Liver (tissue), 9 donors: Measurements from ENCODE around the gene TRUB1. TPM values are rescaled to one million over a fixed set of nuclear protein-coding genes. Genes with fewer than 3 reads are reported as not detected.

ENCODE experiments used
- DNase-seq: peaks from one replicate; pipeline ENCODE4 v3.0.0-alpha.2; 2017; ENCODE audit warnings: low spot score
- H3K27ac ChIP-seq, 2 donors: one replicate each; pipeline ENCODE4 v1.7.0; 2013; ENCODE audit warnings: inconsistent platforms in 2 of 2, low read length in 2 of 2, control low read depth in 1 of 2, low read depth in 1 of 2, mild to moderate bottlenecking in 1 of 2
- H3K27me3 ChIP-seq, 4 donors: one replicate each; pipeline versions ENCODE4 v1.6.1 to v1.7.0; 2013; ENCODE audit warnings: low read length in 3 of 4, inconsistent platforms in 1 of 4, mild to moderate bottlenecking in 1 of 4, moderate library complexity in 1 of 4; ENCODE audit not compliant: control insufficient read depth in 4 of 4, insufficient read depth in 4 of 4
- H3K36me3 ChIP-seq, 4 donors: one replicate each; pipeline versions ENCODE4 v1.6.1 to v1.7.0; 2013; ENCODE audit warnings: low read length in 3 of 4, mild to moderate bottlenecking in 3 of 4, low read depth in 1 of 4, moderate library complexity in 1 of 4; ENCODE audit not compliant: control insufficient read depth in 4 of 4, insufficient read depth in 3 of 4
- H3K4me1 ChIP-seq, 4 donors: one replicate each; pipeline versions ENCODE4 v1.6.1 to v1.7.0; 2013; ENCODE audit warnings: low read length in 3 of 4, mild to moderate bottlenecking in 3 of 4, moderate library complexity in 1 of 4; ENCODE audit not compliant: control insufficient read depth in 4 of 4, insufficient read depth in 4 of 4
- H3K4me3 ChIP-seq, 3 donors: one replicate each; pipeline versions ENCODE4 v1.6.1 to v1.7.0; 2013; ENCODE audit warnings: low read length in 3 of 3, control low read depth in 1 of 3, low read depth in 1 of 3, mild to moderate bottlenecking in 1 of 3
- H3K9ac ChIP-seq, 2 donors: one replicate each; pipeline ENCODE4 v1.7.0; 2013; ENCODE audit warnings: low read length in 2 of 2, mild to moderate bottlenecking in 2 of 2, moderate library complexity in 2 of 2, control low read depth in 1 of 2, low read depth in 1 of 2
- H3K9me3 ChIP-seq, 4 donors: one replicate each; pipeline versions ENCODE4 v1.6.1 to v1.7.0; 2013; ENCODE audit warnings: low read length in 3 of 4; ENCODE audit not compliant: control insufficient read depth in 4 of 4
- ATF3 ChIP-seq: IDR thresholded peaks from 2 replicates; pipeline ENCODE4 v1.6.1; 2016; ENCODE audit warnings: antibody characterized with exemption
- CTCF ChIP-seq: fragments of 150-350 bp; IDR thresholded peaks from 2 replicates; pipeline ENCODE4 v1.5.1; 2017; ENCODE audit warnings: improper control_type of control experiment, low read depth, low read length; ENCODE audit not compliant: missing input control
- EGR1 ChIP-seq, 2 donors: IDR thresholded peaks; 2 replicates each; pipeline ENCODE4 v1.6.1; 2016 to 2018; ENCODE audit warnings: antibody characterized with exemption in 2 of 2, low read depth in 2 of 2
- FOXA1 ChIP-seq: IDR thresholded peaks from 2 replicates; pipeline ENCODE4 v1.6.1; 2016; ENCODE audit warnings: antibody characterized with exemption
- FOXA2 ChIP-seq: IDR thresholded peaks from 2 replicates; pipeline ENCODE4 v1.6.1; 2016; ENCODE audit warnings: antibody characterized with exemption
- GABPA ChIP-seq, 2 donors: IDR thresholded peaks in 1 of 2; conservative IDR thresholded peaks in 1 of 2; 2 replicates each; pipeline ENCODE4 v1.6.1; 2016; ENCODE audit warnings: antibody characterized with exemption in 2 of 2, mild to moderate bottlenecking in 1 of 2, moderate library complexity in 1 of 2
- HNF4A ChIP-seq, 2 donors: conservative IDR thresholded peaks; 2 replicates each; pipeline ENCODE4 v1.6.1; 2016; ENCODE audit warnings: antibody characterized with exemption in 2 of 2, mild to moderate bottlenecking in 2 of 2
- HNF4G ChIP-seq: IDR thresholded peaks from 2 replicates; pipeline ENCODE4 v1.6.1; 2016; ENCODE audit warnings: antibody characterized with exemption
- JUND ChIP-seq, 2 donors: IDR thresholded peaks; 2 replicates each; pipeline ENCODE4 v1.6.1; 2016; ENCODE audit warnings: antibody characterized with exemption in 2 of 2
- MAX ChIP-seq: IDR thresholded peaks from 2 replicates; pipeline ENCODE4 v1.6.1; 2016; ENCODE audit warnings: antibody characterized with exemption
- NR2F2 ChIP-seq: IDR thresholded peaks from 2 replicates; pipeline ENCODE4 v1.6.1; 2016; ENCODE audit warnings: antibody characterized with exemption
- RAD21 ChIP-seq, 2 donors: IDR thresholded peaks; 2 replicates each; pipeline ENCODE4 v1.6.1; 2016; ENCODE audit warnings: antibody characterized with exemption in 2 of 2, mild to moderate bottlenecking in 2 of 2
- REST ChIP-seq: IDR thresholded peaks from 2 replicates; pipeline ENCODE4 v1.6.1; 2016; ENCODE audit warnings: antibody characterized with exemption, mild to moderate bottlenecking
- RXRA ChIP-seq, 2 donors: IDR thresholded peaks; 2 replicates each; pipeline ENCODE4 v1.6.1; 2017 to 2018; ENCODE audit warnings: antibody characterized with exemption in 2 of 2, mild to moderate bottlenecking in 1 of 2
- SP1 ChIP-seq: IDR thresholded peaks from 2 replicates; pipeline ENCODE4 v1.6.1; 2018; ENCODE audit warnings: antibody characterized with exemption, mild to moderate bottlenecking
- TAF1 ChIP-seq: conservative IDR thresholded peaks from 2 replicates; pipeline ENCODE4 v1.6.1; 2016; ENCODE audit warnings: antibody characterized with exemption, mild to moderate bottlenecking
- YY1 ChIP-seq: IDR thresholded peaks from 2 replicates; pipeline ENCODE4 v1.6.1; 2016; ENCODE audit warnings: antibody characterized with exemption, mild to moderate bottlenecking
- ZBTB33 ChIP-seq: IDR thresholded peaks from 2 replicates; pipeline ENCODE4 v1.6.1; 2016; ENCODE audit warnings: antibody characterized with exemption
- WGBS: extraction: QIAGEN DNeasy Blood & Tissue Kit; methylation state at CpG from one replicate; pipeline ENCODE4 v1.1.7; 2013; 5-methylcytosine and 5-hydroxymethylcytosine counted together
- polyA plus RNA-seq, 2 donors: library from polyadenylated mRNA; stranded (reverse) in 1 of 2; unstranded in 1 of 2; fragments of 200-250 nt in 1 of 2; fragments of >200 nt in 1 of 2; fragmentation: Nextera tagmentation in 1 of 2; extraction: Ambion mirVana in 1 of 2; gene quantifications; one replicate each; pipeline versions ENCODE4 v1.2.1 to v1.2.3, GENCODE V29; 2013 to 2015
- total RNA-seq, 2 donors: library from RNA; depleted of rRNA; stranded (reverse); fragments of >200 nt; gene quantifications; one replicate each; pipeline ENCODE4 v1.2.3, GENCODE V29; 2014
- donor health status: healthy.
- donor health status: healthy.
- donor health status: healthy.
- donor health status: healthy.
- donor health status: healthy.

The TRUB1 gene
- total and polyA plus RNA-seq, 4 donors, result 6.1 to 14.1 (median 8.3) TPM

- Histone ChIP-seq H3K36me3 (no peaks in the 10 kb centered on the region), H3K27ac (no peak overlapping the region), H3K4me3 (no peak overlapping the region), H3K27me3 (no peaks in the 10 kb centered on the region), H3K9ac (no peak overlapping the region), H3K9me3 (no peaks in the 10 kb centered on the region), H3K4me1 (no peaks in the 10 kb centered on the region)
- TF ChIP-seq RXRA (IDR thresholded peaks at IDR 0.05), result no peak
- no peak for DNase-seq
Measured at GRCh38 chr10:114905450-114905849, 32.5 kb upstream of the TRUB1 start.

- H3K4me3 ChIP-seq, result no peak overlapping the region
- 75% methylated on average over 3 of the region's 3 CpGs for WGBS
- no peaks in the 10 kb centered on the region for H3K4me1 ChIP-seq
- no peak for DNase-seq
- H3K27ac ChIP-seq, result no peak overlapping the region
- no peaks in the 10 kb centered on the region for H3K27me3 ChIP-seq
- no peak overlapping the region for H3K9ac ChIP-seq
- H3K9me3 ChIP-seq, result no peaks in the 10 kb centered on the region
- no peak for TF ChIP-seq GABPA (IDR thresholded peaks at IDR 0.05 in 1 of 2, conservative IDR thresholded peaks at IDR 0.05 in 1 of 2)
- TF ChIP-seq ATF3, result no peak
- no peak for TF ChIP-seq FOXA1
- no peak for TF ChIP-seq JUND (IDR thresholded peaks at IDR 0.05)
- TF ChIP-seq TAF1, result no peak
- no peak for TF ChIP-seq HNF4A (conservative IDR thresholded peaks at IDR 0.05)
- TF ChIP-seq MAX, result no peak
- no peaks in the 10 kb centered on the region for H3K36me3 ChIP-seq
Measured at GRCh38 chr10:114906981-114907380, 31.0 kb upstream of the TRUB1 start.

GRCh38 chr10:114908896-114909295 lies 29.1 kb upstream of the TRUB1 start:
- WGBS, result 98% methylated on average over 5 of the region's 5 CpGs
- Histone ChIP-seq H3K4me3 (no peak overlapping the region), H3K36me3 (no peaks in the 10 kb centered on the region), H3K27me3 (no peaks in the 10 kb centered on the region), H3K4me1 (no peaks in the 10 kb centered on the region), H3K9me3 (no peaks in the 10 kb centered on the region), H3K9ac (no peak overlapping the region), H3K27ac (no peak overlapping the region)
- TF ChIP-seq HNF4G (no peak), ATF3 (no peak), RAD21 (IDR thresholded peaks at IDR 0.05) (no peak), FOXA1 (no peak), SP1 (no peak), MAX (no peak), RXRA (IDR thresholded peaks at IDR 0.05) (no peak), TAF1 (no peak), NR2F2 (no peak), YY1 (no peak), CTCF (no peak), ZBTB33 (no peak), GABPA (IDR thresholded peaks at IDR 0.05 in 1 of 2, conservative IDR thresholded peaks at IDR 0.05 in 1 of 2) (no peak), HNF4A (conservative IDR thresholded peaks at IDR 0.05) (no peak), JUND (IDR thresholded peaks at IDR 0.05) (no peak), EGR1 (IDR thresholded peaks at IDR 0.05; ENCODE audit: low read depth in 2 of 2) (no peak), REST (no peak), FOXA2 (no peak)
- no peak for DNase-seq
